GM19239 (cell line): Measurements from ENCODE around the gene RBM5.
"Not testable (repeated sequence)": the region's sequence is repeated elsewhere in the genome, so short reads cannot be mapped to it uniquely, and the experiment has no call there.

ENCODE experiments used
- DNase-seq: peaks from one replicate; pipeline ENCODE4 v3.0.0; 2011; ENCODE audit warnings: low spot score; ENCODE audit not compliant: insufficient read length
- FAIRE-seq: peaks from 2 replicates; lab custom pipeline; 2011; peaks lifted over from hg19 to GRCh38; lab: Jason Lieb, UNC

RBM5 gene

GRCh38 chr3:50088725-50089608, at the start of gene RBM5:
Gene RBM5 (plus strand): TSS chr3:50088919. CDS start chr3:50090435, 1,516 bp downstream.
- peak; percentile 100 for FAIRE-seq
- DNase-seq = peak; percentile 99

- DNase-seq = no peak
- no peak for FAIRE-seq
Measured at GRCh38 chr3:50044976-50045375, 43.7 kb upstream of the RBM5 start.

GRCh38 chr3:50047426-50047825, 41.3 kb upstream of the RBM5 start:
- no peak for FAIRE-seq
- DNase-seq = no peak

GRCh38 chr3:50050361-50050760, 38.4 kb upstream of the RBM5 start:
- no peak for DNase-seq
- FAIRE-seq = no peak

- FAIRE-seq = no peak
- DNase-seq = no peak
Measured at GRCh38 chr3:50057756-50058155, 31.0 kb upstream of the RBM5 start.

GRCh38 chr3:50068134-50068533, 20.6 kb upstream of the RBM5 start:
- no peak for DNase-seq

GRCh38 chr3:50078091-50078490, 10.6 kb upstream of the RBM5 start:
- DNase-seq (no peak), FAIRE-seq (no peak)

More at GRCh38 chr3:50068134-50068533, 20.6 kb upstream of the RBM5 start:
- no peak for FAIRE-seq

GRCh38 chr3:50078622-50079021, 10.1 kb upstream of the RBM5 start:
- no peak for DNase-seq
- FAIRE-seq = no peak

- not testable (repeated sequence) for FAIRE-seq, DNase-seq
Measured at GRCh38 chr3:50084951-50085350, 3.8 kb upstream of the RBM5 start.

- DNase-seq = no peak
- FAIRE-seq = peak; percentile 35
Measured at GRCh38 chr3:50089609-50089945, 858 bp downstream of the RBM5 start.

- FAIRE-seq (no peak), DNase-seq (no peak)
Measured at GRCh38 chr3:50090984-50091383, 2.3 kb downstream of the RBM5 start.

GRCh38 chr3:50095352-50095998, 6.8 kb downstream of the RBM5 start:
- no peak for DNase-seq
- no peak for FAIRE-seq

GRCh38 chr3:50100386-50100785, 11.7 kb downstream of the RBM5 start:
- DNase-seq (no peak), FAIRE-seq (no peak)

GRCh38 chr3:50100956-50101845, 12.5 kb downstream of the RBM5 start:
- FAIRE-seq = no peak
- no peak for DNase-seq

GRCh38 chr3:50102558-50102957, 13.8 kb downstream of the RBM5 start:
- DNase-seq = no peak
- no peak for FAIRE-seq

GRCh38 chr3:50111757-50112156, 23.0 kb downstream of the RBM5 start:
- no peak for FAIRE-seq

GRCh38 chr3:50112462-50112861, 23.7 kb downstream of the RBM5 start:
- DNase-seq = no peak
- FAIRE-seq = no peak

More at GRCh38 chr3:50111757-50112156, 23.0 kb downstream of the RBM5 start:
- DNase-seq = no peak

- no peak for DNase-seq
- no peak for FAIRE-seq
Measured at GRCh38 chr3:50117120-50117519, 28.4 kb downstream of the RBM5 start.

- DNase-seq = no peak
- no peak for FAIRE-seq
Measured at GRCh38 chr3:50118237-50118636, 29.5 kb downstream of the RBM5 start.

GRCh38 chr3:50119786-50120185, 31.1 kb downstream of the RBM5 start:
- no peak for FAIRE-seq

More at GRCh38 chr3:50119786-50120185, 31.1 kb downstream of the RBM5 start:
- DNase-seq = no peak
